Transverse colon (tissue), 4 donors: Measurements from ENCODE around the gene PLXNA2. TPM values are rescaled to one million over a fixed set of nuclear protein-coding genes. Genes with fewer than 3 reads are reported as not detected.

ENCODE experiments used
- DNase-seq: peaks from one replicate; pipeline ENCODE4 v3.0.0-alpha.2; 2019
- H3K27ac ChIP-seq, 4 donors: fragments of 200-600 bp; sonication (generic); 2 replicates each; pipeline ENCODE4 v1.5.1; 2016 to 2018; ENCODE audit warnings: inconsistent platforms in 4 of 4
- H3K27me3 ChIP-seq: fragments of 200-600 bp; sonication (generic); 2 replicates; pipeline ENCODE4 v1.5.1; 2017; ENCODE audit warnings: inconsistent platforms
- H3K36me3 ChIP-seq, 4 donors: fragments of 200-600 bp; sonication (generic); 2 replicates each; pipeline ENCODE4 v1.5.1; 2017 to 2019; ENCODE audit warnings: inconsistent platforms in 4 of 4
- H3K4me1 ChIP-seq, 4 donors: fragments of 200-600 bp; sonication (generic); 2 replicates each; pipeline ENCODE4 v1.5.1; 2017 to 2020; ENCODE audit warnings: inconsistent platforms in 4 of 4
- H3K4me3 ChIP-seq, 4 donors: fragments of 200-600 bp; sonication (generic); 1 replicate in 1 of 4; 2 replicates in 3 of 4; pipeline versions ENCODE4 v1.5.1 to v1.6.1; 2017 to 2019; ENCODE audit warnings: inconsistent platforms in 4 of 4
- H3K9me3 ChIP-seq, 2 donors: fragments of 200-600 bp; sonication (generic); 2 replicates each; pipeline ENCODE4 v1.5.1; 2017 to 2019; ENCODE audit warnings: inconsistent platforms in 2 of 2
- CTCF ChIP-seq, 5 experiments: fragments of 200-600 bp in 3 of 5; fragments of 450-650 bp in 2 of 5; sonication (generic) in 3 of 5; IDR thresholded peaks; 1 replicate in 2 of 5; 2 replicates in 3 of 5; pipeline ENCODE4 v1.5.1; 2016 to 2017; ENCODE audit warnings: antibody characterized with exemption in 5 of 5, inconsistent platforms in 3 of 5, mild to moderate bottlenecking in 2 of 5, moderate library complexity in 1 of 5
- EP300 ChIP-seq: sonication (generic); formaldehyde crosslinking; IDR thresholded peaks from one replicate; pipeline ENCODE4 v1.6.1; 2017; ENCODE audit warnings: antibody characterized with exemption, low read depth
- POLR2A ChIP-seq: fragments of 450-650 bp; IDR thresholded peaks from one replicate; pipeline ENCODE4 v1.6.1; 2016; ENCODE audit warnings: antibody characterized with exemption, mild to moderate bottlenecking, moderate library complexity
- POLR2AphosphoS5 ChIP-seq, 3 donors: sonication (generic); formaldehyde crosslinking; IDR thresholded peaks; one replicate each; pipeline ENCODE4 v1.6.1; 2016; ENCODE audit warnings: antibody characterized with exemption in 3 of 3
- WGBS, 2 donors: methylation state at CpG; one replicate each; pipeline ENCODE4 v1.1.5; 2018; ENCODE audit warnings: low coverage in 1 of 2; 5-methylcytosine and 5-hydroxymethylcytosine counted together
- in situ Hi-C, 4 donors: fragments of 200-750 bp; cut with MboI; loops; one replicate each; pipeline versions ENCODE4 v1.15.0 to v1.15.1; 2017; ENCODE audit warnings: low sequenced_read_pairs in 3 of 4, low pct_ligation_motif_present in 1 of 4, low pct_unique_long_range_greater_than_20kb in 1 of 4
- intact Hi-C: fragments of 100-400 bp; cut with DNase I; formaldehyde crosslinking; loops from one replicate; pipeline ENCODE4 v1.15.1; 2023; ENCODE audit warnings: low total_unique reads
- total RNA-seq, 4 donors: library from RNA; depleted of rRNA; stranded (reverse); fragments of >200 nt; gene quantifications; one replicate each; pipeline ENCODE4 v1.1.0, GENCODE V29; 2016

The PLXNA2 gene
- total RNA-seq, 4 donors from 2014 or later, result 77.4 to 140 (median 85.5) TPM

GRCh38 chr1:208129487-208129886, 114.7 kb downstream of the PLXNA2 start:
- no peak for TF ChIP-seq POLR2A
- TF ChIP-seq EP300, result no peak
- no peak for TF ChIP-seq CTCF (IDR thresholded peaks at IDR 0.05)

GRCh38 chr1:208129060-208129459, 115.1 kb downstream of the PLXNA2 start:
- DNase-seq, result no peak
- intact Hi-C loops (no loop called here), in situ Hi-C loops (loop anchor here in 1 of 4 donors (25.0 kb wide), 1 partner anchor 108 kb away; the partner anchor contains the start of gene PLXNA2)
- TF ChIP-seq POLR2A, result no peak
- no peak for TF ChIP-seq EP300
- no peak for TF ChIP-seq POLR2AphosphoS5 (IDR thresholded peaks at IDR 0.05)
- no peak for TF ChIP-seq CTCF (IDR thresholded peaks at IDR 0.05)
- Histone ChIP-seq H3K4me1 (peaks cover 4 to 22% (median 15%) of the 10 kb centered on the region in 4 donors), H3K27me3 (no peaks in the 10 kb centered on the region), H3K27ac (no peak overlapping the region), H3K4me3 (no peak overlapping the region), H3K9me3 (no peaks in the 10 kb centered on the region), H3K36me3 (no peaks in the 10 kb centered on the region)
- 20% methylated on average over 1 of the region's 1 CpG; no CpG with 5 or more reads in 1 of the 2 donors for WGBS, 2 donors

More at GRCh38 chr1:208129487-208129886, 114.7 kb downstream of the PLXNA2 start:
- WGBS, 2 donors, result 80 to 83% methylated on average over 1 of the region's 1 CpG
- H3K4me1 ChIP-seq, result peaks cover 4 to 26% (median 15%) of the 10 kb centered on the region in 4 donors
- no peak overlapping the region for H3K27ac ChIP-seq
- no peaks in the 10 kb centered on the region for H3K36me3 ChIP-seq
- no peaks in the 10 kb centered on the region for H3K9me3 ChIP-seq
- intact Hi-C loops (no loop called here), in situ Hi-C loops (loop anchor here in 1 of 4 donors (25.0 kb wide), 1 partner anchor 108 kb away; the partner anchor contains the start of gene PLXNA2)
- DNase-seq, result no peak
- H3K4me3 ChIP-seq, result no peak overlapping the region
- H3K27me3 ChIP-seq, result no peaks in the 10 kb centered on the region

- intact Hi-C loops, result no loop called here
- 76 to 77% methylated on average over 2 to 10 of the region's 10 CpGs for WGBS, 2 donors
- Histone ChIP-seq H3K27ac (no peak overlapping the region), H3K27me3 (no peaks in the 10 kb centered on the region), H3K4me3 (no peak overlapping the region), H3K36me3 (no peaks in the 10 kb centered on the region), H3K9me3 (no peaks in the 10 kb centered on the region), H3K4me1 (peaks cover 4 to 17% (median 13%) of the 10 kb centered on the region in 4 donors)
- TF ChIP-seq POLR2A (no peak), EP300 (no peak), CTCF (IDR thresholded peaks at IDR 0.05) (no peak), POLR2AphosphoS5 (IDR thresholded peaks at IDR 0.05) (no peak)
- DNase-seq, result no peak
- in situ Hi-C loops, result loop anchor here in 1 of 4 donors (25.0 kb wide), 1 partner anchor 109 kb away; the partner anchor contains the start of gene PLXNA2
Measured at GRCh38 chr1:208127792-208128529, 116.2 kb downstream of the PLXNA2 start.

GRCh38 chr1:208127284-208127683, 116.9 kb downstream of the PLXNA2 start:
- intact Hi-C loops (no loop called here), in situ Hi-C loops (loop anchor here in 1 of 4 donors (25.0 kb wide), 1 partner anchor 110 kb away; the partner anchor contains the start of gene PLXNA2)
- no peak overlapping the region for H3K4me3 ChIP-seq
- H3K4me1 ChIP-seq, result peaks cover 4 to 10% (median 8%) of the 10 kb centered on the region in 4 donors
- no peaks in the 10 kb centered on the region for H3K27me3 ChIP-seq
- DNase-seq, result no peak
- H3K9me3 ChIP-seq, result no peaks in the 10 kb centered on the region
- TF ChIP-seq POLR2AphosphoS5 (IDR thresholded peaks at IDR 0.05) (no peak), POLR2A (no peak), CTCF (IDR thresholded peaks at IDR 0.05) (no peak), EP300 (no peak)
- H3K36me3 ChIP-seq, result no peaks in the 10 kb centered on the region
- no peak overlapping the region for H3K27ac ChIP-seq
- WGBS, 2 donors, result 83% methylated on average over 2 of the region's 2 CpGs; no CpG with 5 or more reads in 1 of the 2 donors
